Left renal pelvis (tissue), 4 donors: ENCODE data around the gene PHAF1. TPM values are rescaled to one million over a fixed set of nuclear protein-coding genes. Genes with fewer than 3 reads are reported as not detected.

ENCODE experiments used
- DNase-seq, 4 donors: peaks; one replicate each; pipeline ENCODE4 v3.0.0-alpha.2; 2013; ENCODE audit warnings: low read depth in 4 of 4, low spot score in 3 of 4
- polyA plus RNA-seq, 4 donors: library from polyadenylated mRNA; unstranded; fragments of 120-200 nt; gene quantifications; one replicate each; pipeline ENCODE4 v1.2.1, GENCODE V29; 2013; ENCODE audit not compliant: insufficient read length in 4 of 4

Gene PHAF1
- polyA plus RNA-seq, 4 donors = 21.4 to 28.3 (median 24.6) TPM

DNA sequence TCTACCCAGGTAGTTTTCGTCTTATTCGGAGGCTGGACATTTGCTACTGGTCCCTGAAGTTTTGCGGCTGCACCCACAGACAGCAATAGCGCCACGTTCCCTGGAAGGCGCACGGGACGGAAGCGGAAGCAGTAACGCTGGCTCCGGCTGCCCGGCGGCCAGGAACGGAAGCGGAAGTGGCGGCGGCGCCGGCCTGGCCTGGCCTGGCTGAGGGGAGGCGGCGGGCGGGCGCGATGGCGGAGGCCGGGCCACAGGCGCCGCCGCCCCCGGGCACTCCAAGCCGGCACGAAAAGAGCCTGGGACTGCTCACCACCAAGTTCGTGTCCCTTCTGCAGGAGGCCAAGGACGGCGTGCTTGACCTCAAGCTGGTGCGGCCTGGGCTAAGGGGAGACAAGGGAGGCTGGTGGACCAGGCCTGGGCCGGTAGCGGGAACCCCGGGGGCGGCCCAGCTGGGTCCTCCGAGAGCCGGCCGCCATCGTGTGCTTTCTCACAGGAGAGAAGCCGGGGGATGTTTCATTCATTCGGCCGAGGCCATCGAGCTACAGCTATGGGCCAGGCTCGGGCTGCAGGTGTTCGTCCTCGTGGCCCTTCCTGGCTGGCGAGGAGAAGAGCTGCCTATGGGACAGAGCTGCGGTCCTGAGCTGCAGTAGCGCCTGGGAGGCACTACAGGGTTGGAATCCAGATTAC, 82.4 kb downstream of the PHAF1 start, which contains the start of gene E2F4:
E2F4 (plus strand) TSS at position 161 of the 687 bp plus-strand sequence; CDS start at position 234, 73 bp downstream.
- peak; percentile 67 to 84 (median 76) for DNase-seq

- DNase-seq = no peak
Observed at GRCh38 chr16:67192781-67193361, 83.1 kb downstream of the PHAF1 start.

- DNase-seq = no peak
Observed at GRCh38 chr16:67193536-67193935, 83.8 kb downstream of the PHAF1 start.

- DNase-seq = no peak
Observed at GRCh38 chr16:67194260-67194659, 84.5 kb downstream of the PHAF1 start.

DNA sequence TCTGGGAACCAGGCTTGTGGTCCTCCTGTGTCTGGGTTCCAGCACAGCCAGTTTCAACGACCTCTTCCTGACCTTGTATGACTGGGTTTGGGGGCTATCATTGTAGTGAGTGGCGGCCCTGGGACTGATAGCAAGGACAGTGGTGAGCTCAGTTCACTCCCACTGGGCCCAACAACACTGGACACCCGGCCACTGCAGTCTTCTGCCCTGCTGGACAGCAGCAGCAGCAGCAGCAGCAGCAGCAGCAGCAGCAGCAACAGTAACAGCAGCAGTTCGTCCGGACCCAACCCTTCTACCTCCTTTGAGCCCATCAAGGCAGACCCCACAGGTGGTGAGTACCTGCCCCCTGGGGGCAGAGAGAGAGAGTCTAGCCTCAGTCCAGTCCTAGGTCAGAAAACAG, 85.9 kb downstream of the PHAF1 start:
- DNase-seq = no peak

DNA sequence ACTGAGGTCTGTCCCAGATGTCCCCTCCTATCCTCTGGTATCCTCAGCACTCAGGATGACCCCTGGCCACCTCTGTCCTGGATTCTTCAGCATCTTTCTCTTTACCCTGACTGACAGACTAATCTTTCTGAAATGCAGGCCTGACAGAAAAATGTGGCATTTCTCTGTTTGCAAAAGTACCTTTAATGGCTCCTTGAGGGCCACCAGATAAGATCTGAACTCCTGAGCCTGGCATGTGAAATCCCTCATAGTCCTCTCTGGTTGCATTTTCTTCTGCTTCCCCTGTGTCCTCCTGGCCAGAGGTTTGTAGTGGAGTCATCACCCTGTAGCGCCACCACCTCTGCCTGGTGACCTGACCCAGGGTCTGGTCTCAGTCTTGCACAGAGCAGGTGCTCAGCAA, 87.1 kb downstream of the PHAF1 start:
- no peak for DNase-seq

DNA sequence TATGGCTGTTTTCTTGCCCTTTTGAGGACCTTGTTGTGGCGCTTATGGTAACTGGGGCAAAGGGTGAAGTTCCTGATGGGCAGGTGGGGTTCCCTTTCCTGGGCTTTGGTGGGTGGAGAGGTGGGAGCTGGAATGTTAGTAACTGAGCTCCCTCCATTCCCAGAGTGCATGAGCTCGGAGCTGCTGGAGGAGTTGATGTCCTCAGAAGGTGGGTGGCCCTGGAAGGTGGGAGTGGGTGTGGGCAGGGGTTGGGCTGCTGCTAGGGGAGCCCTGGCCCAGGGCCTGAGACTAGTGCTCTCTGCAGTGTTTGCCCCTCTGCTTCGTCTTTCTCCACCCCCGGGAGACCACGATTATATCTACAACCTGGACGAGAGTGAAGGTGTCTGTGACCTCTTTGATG, 88.0 kb downstream of the PHAF1 start:
- no peak for DNase-seq

Other genes starting within 250 kb of the PHAF1 start
- 10 to 100 TPM in 3 of 4 donors, 1 to 10 TPM in 1; 7.7 to 16.9 (median 14.0) TPM for gene PDP2, start 229.4 kb upstream of the PHAF1 start, polyA plus RNA-seq
- gene CDH16, start 191.1 kb upstream of the PHAF1 start, polyA plus RNA-seq = 100 to 1,000 TPM in 3 of 4 donors, 1 to 10 TPM in 1; 4.1 to 307 (median 238) TPM
- gene RRAD, start 184.4 kb upstream of the PHAF1 start, polyA plus RNA-seq = 1 to 10 TPM; 1.2 to 5.4 (median 2.1) TPM
- gene CIAO2B, start 175.5 kb upstream of the PHAF1 start, polyA plus RNA-seq = 100 to 1,000 TPM in 1 of 4 donors, 10 to 100 TPM in 3; 62.2 to 102 (median 84.8) TPM
- gene CES2, start 174.4 kb upstream of the PHAF1 start, polyA plus RNA-seq = 10 to 100 TPM; 28.7 to 48.5 (median 36.1) TPM
- 1 to 10 TPM in 3 of 4 donors, under 1 TPM in 1; 0.74 to 3.5 (median 2.0) TPM for gene CES3, start 148.7 kb upstream of the PHAF1 start, polyA plus RNA-seq
- 10 to 100 TPM in 2 of 4 donors, 1 to 10 TPM in 2; 6.3 to 13.2 (median 10.3) TPM for gene CES4A, start 121.4 kb upstream of the PHAF1 start, polyA plus RNA-seq
- 10 to 100 TPM; 69.3 to 78.9 (median 76.2) TPM for gene CBFB, start 80.8 kb upstream of the PHAF1 start, polyA plus RNA-seq
- 10 to 100 TPM in 3 of 4 donors, 1 to 10 TPM in 1; 8.5 to 40.1 (median 11.6) TPM for gene B3GNT9, start 41.1 kb downstream of the PHAF1 start, polyA plus RNA-seq
- gene TRADD, start 50.0 kb downstream of the PHAF1 start, polyA plus RNA-seq = 1 to 10 TPM; 2.9 to 7.5 (median 3.8) TPM
- gene FBXL8, start 50.0 kb downstream of the PHAF1 start, polyA plus RNA-seq = 1 to 10 TPM; 1.2 to 2.5 (median 1.6) TPM
- 1 to 10 TPM; 1.4 to 5.7 (median 2.3) TPM for gene HSF4, start 54.8 kb downstream of the PHAF1 start, polyA plus RNA-seq
- gene NOL3, start 60.6 kb downstream of the PHAF1 start, polyA plus RNA-seq = 1 to 10 TPM; 2.4 to 7.6 (median 4.9) TPM
- gene MATCAP1, start 74.0 kb downstream of the PHAF1 start, polyA plus RNA-seq = 10 to 100 TPM; 29.3 to 61.4 (median 42.3) TPM
- gene EXOC3L1, start 80.2 kb downstream of the PHAF1 start, polyA plus RNA-seq = 1 to 10 TPM; 2.3 to 7.7 (median 4.3) TPM
- 10 to 100 TPM; 50.0 to 71.4 (median 50.9) TPM for gene E2F4, start 82.2 kb downstream of the PHAF1 start, polyA plus RNA-seq
- 1 to 10 TPM in 3 of 4 donors, under 1 TPM in 1; 0.86 to 8.5 (median 5.5) TPM for gene ELMO3, start 89.2 kb downstream of the PHAF1 start, polyA plus RNA-seq
- 10 to 100 TPM; 30.6 to 46.4 (median 37.3) TPM for gene TMEM208, start 117.2 kb downstream of the PHAF1 start, polyA plus RNA-seq
- gene FHOD1, start 137.5 kb downstream of the PHAF1 start, polyA plus RNA-seq = 10 to 100 TPM; 37.6 to 51.7 (median 40.2) TPM
- gene SLC9A5, start 139.0 kb downstream of the PHAF1 start, polyA plus RNA-seq = 1 to 10 TPM; 2.6 to 5.9 (median 4.5) TPM
- gene PLEKHG4, start 169.6 kb downstream of the PHAF1 start, polyA plus RNA-seq = 10 to 100 TPM in 3 of 4 donors, 1 to 10 TPM in 1; 9.5 to 28.0 (median 14.5) TPM
- 1 to 10 TPM in 2 of 4 donors, under 1 TPM in 2; 0.50 to 2.3 (median 1.2) TPM for gene KCTD19, start 216.8 kb downstream of the PHAF1 start, polyA plus RNA-seq
- 1 to 10 TPM; 1.5 to 7.7 (median 4.6) TPM for gene LRRC36, start 216.9 kb downstream of the PHAF1 start, polyA plus RNA-seq